ENCODE data around the gene TMEM82. TPM values are rescaled to one million over a fixed set of nuclear protein-coding genes. Genes with fewer than 3 reads are reported as not detected.
"Not testable (repeated sequence)": the region's sequence is repeated elsewhere in the genome, so short reads cannot be mapped to it uniquely, and the experiment has no call there.

The TMEM82 gene
- total RNA-seq = not detected in 2 replicates

DNA sequence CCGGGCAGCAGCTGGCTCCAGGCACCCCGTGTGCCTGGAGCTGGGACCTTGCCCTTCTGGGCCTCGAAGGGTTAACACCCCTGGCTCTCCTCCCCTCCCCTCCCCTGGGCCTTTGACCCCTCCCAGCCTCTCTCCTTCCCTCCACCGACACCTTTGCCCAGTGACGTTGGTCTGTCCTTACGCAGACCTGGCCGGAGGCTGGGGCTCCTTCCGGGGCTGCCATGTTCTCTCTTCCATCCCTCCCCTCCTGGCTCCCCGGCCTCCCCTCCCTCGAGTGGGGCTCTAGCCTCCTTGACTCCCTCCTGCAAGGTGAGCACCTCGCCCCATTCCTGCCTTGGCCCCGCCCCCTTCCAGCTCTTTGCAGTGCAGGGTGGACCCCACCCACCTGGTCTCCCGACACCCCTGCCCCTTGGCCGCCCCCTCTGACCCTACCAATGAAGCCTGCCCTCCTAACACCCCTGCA, at the start of gene TMEM82:
TSS of gene TMEM82 (plus strand) at position 161 of the 463 bp plus-strand sequence. CDS start at position 222, 61 bp downstream.
- no peak for DNase-seq (ENCODE audit: low read depth)

- DNase-seq (ENCODE audit: low read depth) = no peak
Measured at GRCh38 chr1:15693371-15693770, 48.9 kb upstream of the TMEM82 start.

GRCh38 chr1:15696956-15697521, 45.3 kb upstream of the TMEM82 start:
- no peak for DNase-seq (ENCODE audit: low read depth)

DNA sequence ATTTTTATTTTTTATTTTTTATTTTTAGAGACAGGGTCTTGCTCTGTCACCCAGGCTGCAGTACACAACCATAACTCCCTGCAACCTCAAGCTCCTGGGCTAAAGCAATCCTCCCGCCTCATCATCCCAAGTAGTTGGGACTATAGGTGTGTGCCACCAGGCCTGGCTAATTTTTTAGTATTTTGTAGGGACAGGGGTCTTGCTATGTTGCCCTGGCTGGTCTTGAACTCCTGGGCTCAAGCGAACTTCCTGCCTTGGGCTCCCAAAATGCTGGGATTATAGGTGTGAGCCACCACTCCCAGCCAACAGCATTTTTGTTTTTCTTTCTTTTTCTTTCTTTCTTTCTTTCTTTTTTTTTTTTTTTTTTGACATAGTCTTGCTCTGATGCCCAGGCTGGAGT, 44.1 kb upstream of the TMEM82 start:
- DNase-seq (ENCODE audit: low read depth) = no peak

DNA sequence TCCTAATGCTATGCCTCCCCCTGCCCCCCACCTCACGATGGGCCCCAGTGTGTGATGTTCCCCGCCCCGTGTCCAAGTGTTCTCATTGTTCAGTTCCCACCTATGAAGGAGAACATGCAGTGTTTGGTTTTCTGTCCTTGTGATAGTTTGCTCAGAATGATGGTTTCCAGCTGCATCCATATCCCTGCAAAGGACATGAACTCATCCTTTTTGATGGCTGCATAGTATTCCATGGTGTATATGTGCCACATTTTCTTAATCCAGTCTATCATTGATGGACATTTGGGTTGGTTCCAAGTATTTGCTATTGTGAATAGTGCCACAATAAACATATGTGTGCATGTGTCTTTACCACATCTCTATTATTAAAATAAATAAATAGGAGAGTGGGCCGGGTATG, 43.0 kb upstream of the TMEM82 start:
- DNase-seq (ENCODE audit: low read depth) = not testable (repeated sequence)

- no peak for DNase-seq (ENCODE audit: low read depth)
Measured at GRCh38 chr1:15700508-15700907, 41.8 kb upstream of the TMEM82 start.

GRCh38 chr1:15701784-15702183, 40.5 kb upstream of the TMEM82 start:
- DNase-seq (ENCODE audit: low read depth) = no peak

DNA sequence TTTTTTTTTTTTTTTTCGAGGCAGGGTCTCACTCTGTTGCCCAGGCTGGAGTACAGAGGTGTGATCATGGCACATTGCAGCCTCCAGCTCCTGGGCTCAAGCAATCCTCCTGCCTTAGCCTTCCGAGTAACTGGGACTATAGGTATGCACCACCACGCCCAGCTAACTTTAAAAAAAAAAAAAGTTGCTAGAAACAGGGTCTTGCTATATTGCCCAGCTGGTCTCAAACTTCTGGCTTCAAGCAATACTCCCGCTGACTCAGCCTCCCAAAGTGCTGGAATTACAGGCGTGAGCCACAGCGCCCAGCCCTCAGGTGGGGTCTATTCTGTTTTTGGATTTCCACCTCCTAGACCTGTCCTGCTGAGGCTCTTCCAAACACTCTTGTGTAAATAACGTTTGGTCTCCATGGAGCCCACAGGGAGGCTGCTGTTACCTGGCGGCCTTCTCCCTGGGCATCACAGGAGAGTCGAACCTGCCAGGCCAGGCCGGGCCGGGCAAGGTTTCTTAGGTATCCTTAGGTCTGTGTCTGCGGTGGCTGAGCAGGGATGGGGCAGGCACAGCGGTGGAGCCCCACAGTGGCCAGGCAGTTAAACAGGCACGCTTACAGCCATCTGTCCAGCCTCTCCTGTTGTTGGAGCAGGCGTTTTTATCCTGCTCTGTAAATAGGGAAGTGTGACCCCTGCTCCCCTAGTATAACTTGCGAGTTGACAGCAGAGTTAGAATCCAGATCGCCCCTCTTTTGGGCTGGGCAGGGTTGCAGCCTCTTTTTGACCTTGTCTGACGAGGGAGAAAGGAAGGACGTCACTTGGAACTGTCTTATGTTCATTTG, 39.4 kb upstream of the TMEM82 start:
- DNase-seq (ENCODE audit: low read depth) = no peak

GRCh38 chr1:15703562-15703961, 38.7 kb upstream of the TMEM82 start:
- DNase-seq (ENCODE audit: low read depth) = peak; percentile 95

GRCh38 chr1:15704526-15705183, 37.6 kb upstream of the TMEM82 start:
- no peak for DNase-seq (ENCODE audit: low read depth)

- DNase-seq (ENCODE audit: low read depth) = no peak
Measured at GRCh38 chr1:15705184-15705566, 37.1 kb upstream of the TMEM82 start.

- DNase-seq (ENCODE audit: low read depth) = no peak
Measured at GRCh38 chr1:15706751-15707150, 35.5 kb upstream of the TMEM82 start.

DNA sequence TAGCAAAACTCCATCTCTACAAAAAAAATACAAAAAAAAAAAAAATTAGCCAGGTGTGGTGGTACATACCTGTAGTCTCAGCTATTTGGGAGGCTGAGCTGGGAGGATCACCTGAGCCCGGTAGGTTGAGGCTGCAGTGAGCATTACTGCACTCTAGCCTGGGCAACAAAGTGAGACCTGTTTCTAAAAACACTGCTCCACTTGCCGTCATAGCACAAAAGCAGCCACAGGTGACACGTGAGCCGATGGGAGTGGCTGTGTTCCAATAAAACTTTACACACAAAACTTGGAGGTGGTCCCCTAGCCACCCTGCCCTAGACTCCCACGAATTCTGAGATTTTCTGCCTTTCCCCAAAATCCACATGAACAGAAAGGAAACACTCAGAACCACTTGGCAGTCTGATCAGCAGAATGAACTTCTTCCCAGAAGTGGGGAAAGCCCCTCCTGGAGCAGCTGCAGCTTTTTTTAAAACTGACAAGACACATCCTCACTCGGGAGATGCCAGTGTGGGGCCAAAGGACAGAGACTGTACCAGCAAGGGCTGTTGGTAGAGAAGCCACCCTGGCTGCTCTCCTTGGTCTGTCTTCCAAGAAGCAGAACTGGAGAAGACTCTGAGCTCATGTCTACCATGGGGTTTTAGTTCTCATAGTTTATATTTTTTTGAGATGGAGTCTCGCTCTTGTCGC, 34.9 kb upstream of the TMEM82 start:
- no peak for DNase-seq (ENCODE audit: low read depth)

- no peak for DNase-seq (ENCODE audit: low read depth)
Measured at GRCh38 chr1:15708486-15709137, 33.7 kb upstream of the TMEM82 start.

DNA sequence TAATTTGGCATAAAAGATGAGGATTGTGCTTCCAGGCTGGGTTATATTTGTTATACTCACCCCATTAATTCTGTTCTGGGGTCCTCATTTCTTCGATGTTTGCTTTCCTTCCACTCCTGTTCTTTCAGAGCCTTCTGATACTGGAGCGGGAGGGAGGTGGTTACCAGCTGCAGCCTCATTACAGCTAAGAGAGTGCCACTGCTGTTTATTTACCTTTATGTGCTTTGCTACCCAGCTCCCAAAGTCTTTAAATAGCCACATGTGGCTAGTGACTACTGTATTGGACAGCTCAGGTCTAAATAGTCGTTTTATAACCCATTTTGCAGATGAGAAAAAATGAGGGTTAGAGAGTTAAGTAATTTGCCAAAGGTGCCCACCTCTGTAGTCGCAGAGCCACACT, 33.1 kb upstream of the TMEM82 start:
- DNase-seq (ENCODE audit: low read depth) = no peak

DNA sequence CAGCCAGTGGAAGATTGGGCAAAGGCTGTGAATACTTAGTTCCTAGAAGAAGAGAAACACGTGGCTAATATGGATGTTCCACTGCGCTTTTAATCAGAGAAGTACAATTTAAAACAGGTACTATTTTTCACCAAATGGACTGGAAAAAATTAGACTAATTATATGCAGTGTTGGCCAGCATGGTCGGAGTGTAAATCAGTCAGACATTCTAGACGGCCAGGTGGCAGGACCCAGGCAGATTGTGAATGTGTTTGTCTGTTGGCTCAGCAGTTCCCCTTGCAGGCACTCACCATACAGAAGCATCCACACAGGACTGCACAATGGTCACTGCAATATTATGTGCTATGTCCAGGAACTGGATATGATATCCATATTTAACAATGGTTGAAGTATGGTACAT, 30.1 kb upstream of the TMEM82 start:
- no peak for DNase-seq (ENCODE audit: low read depth)

DNA sequence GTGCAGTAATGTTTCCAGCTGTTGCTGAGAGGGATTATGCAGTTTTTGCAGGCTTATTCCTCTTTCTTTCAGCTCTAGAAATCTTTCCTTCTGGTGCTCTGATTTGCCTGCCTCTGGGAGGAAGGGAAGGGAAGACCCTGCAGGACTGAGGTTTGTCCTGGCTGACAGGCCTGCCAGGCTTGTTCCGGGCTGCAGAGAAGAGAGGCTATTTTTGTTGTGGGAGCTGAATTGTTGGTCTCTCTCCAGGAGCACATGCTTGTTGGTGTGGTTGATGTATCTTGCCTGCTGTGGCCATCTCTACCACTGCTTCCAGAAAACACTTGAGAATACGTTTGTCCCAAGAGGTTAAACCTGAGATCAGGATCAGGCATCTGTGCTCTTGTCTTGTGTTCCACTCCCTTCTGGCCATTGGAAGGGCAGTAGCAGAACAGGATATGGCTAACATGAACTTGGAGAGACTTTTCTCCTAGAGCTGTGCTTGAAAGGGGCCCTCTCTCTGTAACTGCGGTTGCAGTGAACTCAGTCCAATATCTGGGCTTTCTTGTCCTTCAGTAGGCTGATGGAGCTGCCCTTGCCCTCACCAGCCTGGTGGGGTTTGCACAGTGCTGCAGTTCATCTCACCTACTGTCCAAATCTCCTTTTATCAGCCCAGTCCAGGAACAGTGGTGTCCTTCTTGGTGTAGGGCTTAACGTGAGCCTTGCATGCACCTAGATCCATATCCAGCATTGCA, 27.7 kb upstream of the TMEM82 start:
- no peak for DNase-seq (ENCODE audit: low read depth)

DNA sequence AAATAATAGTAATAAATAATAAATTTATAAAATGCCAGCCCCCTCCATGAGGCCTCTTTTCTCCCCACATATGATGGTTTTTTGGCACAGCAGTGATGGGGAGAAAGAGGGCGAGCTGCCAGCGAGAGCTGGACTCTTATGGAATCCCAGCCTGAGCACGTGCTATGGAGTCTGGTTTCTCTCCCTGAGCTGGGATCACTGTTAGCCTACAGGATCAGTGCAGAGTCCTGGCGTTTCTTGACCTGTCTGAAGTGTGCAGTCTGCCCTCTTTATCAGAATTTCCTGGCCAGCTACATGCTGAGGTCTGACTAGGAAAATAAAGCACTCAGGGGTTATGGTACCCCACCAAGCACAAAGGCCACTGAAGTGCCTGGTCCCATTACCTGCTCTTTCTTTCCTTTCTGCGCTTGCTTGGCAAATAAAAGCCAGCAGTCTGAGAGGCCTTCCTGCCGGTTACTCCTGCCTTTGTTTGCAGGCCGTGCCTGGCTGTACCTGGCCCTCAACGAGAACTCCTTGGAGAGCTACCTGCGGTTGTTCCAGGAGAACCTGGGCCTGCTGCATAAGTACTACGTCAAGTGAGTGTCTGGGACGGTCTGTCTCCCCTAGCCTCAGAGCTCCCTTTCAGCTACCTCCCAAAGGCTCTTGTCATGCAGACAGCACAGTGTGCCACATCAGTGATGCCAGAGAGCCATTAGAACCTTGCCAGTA, 24.7 kb upstream of the TMEM82 start:
- DNase-seq (ENCODE audit: low read depth) = no peak

- DNase-seq (ENCODE audit: low read depth) = no peak
Measured at GRCh38 chr1:15718199-15718601, 24.1 kb upstream of the TMEM82 start.

- no peak for DNase-seq (ENCODE audit: low read depth)
Measured at GRCh38 chr1:15719381-15720120, 22.7 kb upstream of the TMEM82 start.

Data from renal cortical epithelial cell (primary cell).